H1 (cell line): Measurements from ENCODE around the gene TBX15. TPM values are rescaled to one million over a fixed set of nuclear protein-coding genes. Genes with fewer than 3 reads are reported as not detected.

Source experiments
- CTCF ChIA-PET: fragments of 300-600 bp; sonication (Branson Sonifier 250); formaldehyde crosslinking; loops from one replicate; lab custom pipeline; 2021; ENCODE audit not compliant: partially characterized antibody; lab: Charles Lee
- POLR2A ChIA-PET: fragments of 300-600 bp; sonication (Branson Sonifier 250); formaldehyde crosslinking; loops from one replicate; lab custom pipeline; 2021; ENCODE audit warnings: inconsistent platforms; ENCODE audit not compliant: partially characterized antibody; lab: Charles Lee
- DNase-seq, 2 experiments: peaks; one replicate each; pipeline versions ENCODE4 v3.0.0 to v3.0.0-alpha.2; 2010 to 2022; ENCODE audit warnings: low spot score in 2 of 2, low read depth in 1 of 2, mixed read lengths in 1 of 2
- FAIRE-seq: peaks from 2 replicates; lab custom pipeline; 2011; peaks lifted over from hg19 to GRCh38; lab: Jason Lieb, UNC
- H2AFZ ChIP-seq: 2 replicates; pipeline ENCODE4 v1.8.1; 2012; ENCODE audit warnings: low read length, inconsistent platforms
- H2AK5ac ChIP-seq: 2 replicates; pipeline ENCODE4 v1.6.1; 2013; ENCODE audit warnings: low read depth, low read length
- H2BK120ac ChIP-seq: replicated peaks from 2 replicates; pipeline ENCODE3; 2013; ENCODE audit warnings: low read depth, low read length, inconsistent platforms
- H2BK12ac ChIP-seq: 2 replicates; pipeline ENCODE4 v1.6.1; 2013; ENCODE audit warnings: low read depth, low read length
- H2BK15ac ChIP-seq: 2 replicates; pipeline ENCODE4 v1.6.1; 2013; ENCODE audit warnings: low read length
- H2BK20ac ChIP-seq: 2 replicates; pipeline ENCODE4 v1.6.1; 2013; ENCODE audit warnings: low read length
- H2BK5ac ChIP-seq: 2 replicates; pipeline ENCODE4 v1.6.1; 2013; ENCODE audit warnings: low read depth, low read length
- H3K14ac ChIP-seq: 2 replicates; pipeline ENCODE4 v1.6.1; 2013; ENCODE audit warnings: inconsistent platforms; ENCODE audit not compliant: insufficient read length
- H3K18ac ChIP-seq: 2 replicates; pipeline ENCODE4 v1.6.1; 2013; ENCODE audit warnings: low read length; ENCODE audit errors: extremely low read depth
- H3K23ac ChIP-seq: 2 replicates; pipeline ENCODE4 v1.6.1; 2013; ENCODE audit warnings: inconsistent platforms; ENCODE audit not compliant: insufficient read length
- H3K23me2 ChIP-seq: 2 replicates; pipeline ENCODE4 v1.6.1; 2013; ENCODE audit warnings: low read depth, low read length
- H3K27ac ChIP-seq: 2 replicates; pipeline ENCODE4 v1.6.1; 2011; ENCODE audit warnings: low read depth, low read length, inconsistent platforms
- H3K27me3 ChIP-seq, 4 experiments: replicated peaks in 1 of 4; 1 replicate in 1 of 4; 2 replicates in 3 of 4; pipeline versions ENCODE4 v1.6.1 to v1.8.1; 2011 to 2013; ENCODE audit warnings: low read length in 3 of 4, mild to moderate bottlenecking in 3 of 4, inconsistent platforms in 2 of 4, mixed read lengths in 2 of 4, moderate library complexity in 1 of 4; ENCODE audit not compliant: control insufficient read depth in 3 of 4, insufficient read depth in 3 of 4; ENCODE audit errors: extremely low read depth in 1 of 4
- H3K36me3 ChIP-seq, 4 experiments: 2 replicates each; pipeline versions ENCODE4 v1.6.1 to v1.8.1; 2011 to 2013; ENCODE audit warnings: mild to moderate bottlenecking in 4 of 4, low read length in 3 of 4, moderate library complexity in 2 of 4, control low read depth in 1 of 4, inconsistent platforms in 1 of 4; ENCODE audit not compliant: insufficient read depth in 4 of 4, control insufficient read depth in 2 of 4
- H3K4ac ChIP-seq: replicated peaks from 2 replicates; pipeline ENCODE3; 2013; ENCODE audit warnings: low read length, low read depth, mixed read lengths, inconsistent platforms; ENCODE audit not compliant: insufficient read length
- H3K4me1 ChIP-seq, 4 experiments: replicated peaks in 1 of 4; 1 replicate in 1 of 4; 2 replicates in 3 of 4; pipeline versions ENCODE4 v1.6.1 to v1.8.1; 2011 to 2013; ENCODE audit warnings: low read length in 3 of 4, inconsistent platforms in 2 of 4, mixed read lengths in 1 of 4; ENCODE audit not compliant: insufficient read depth in 4 of 4, control insufficient read depth in 3 of 4
- H3K4me2 ChIP-seq, 2 experiments: 2 replicates each; pipeline versions ENCODE4 v1.6.1 to v1.8.1; 2011 to 2013; ENCODE audit warnings: low read depth in 2 of 2, low read length in 2 of 2, control low read depth in 1 of 2, inconsistent platforms in 1 of 2, mild to moderate bottlenecking in 1 of 2; ENCODE audit not compliant: insufficient read depth in 1 of 2
- H3K4me3 ChIP-seq, 4 experiments: fragments of 200-600, 300-600 bp in 1 of 4; sonication (generic), shearing (Covaris generic), sonication (Bioruptor Twin) in 1 of 4; 2 replicates each; pipeline versions ENCODE4 v1.5.1 to v1.8.1; 2011 to 2016; ENCODE audit warnings: low read length in 4 of 4, low read depth in 3 of 4, control low read depth in 2 of 4, inconsistent platforms in 2 of 4, mild to moderate bottlenecking in 2 of 4, mixed read lengths in 1 of 4, moderate library complexity in 1 of 4; ENCODE audit not compliant: insufficient read depth in 2 of 4; ENCODE audit errors: extremely low read depth in 1 of 4
- H3K56ac ChIP-seq: replicated peaks from 2 replicates; pipeline ENCODE3; 2013; ENCODE audit warnings: low read depth, mild to moderate bottlenecking, mixed read lengths, low read length, inconsistent platforms; ENCODE audit not compliant: insufficient read length
- H3K79me1 ChIP-seq: 2 replicates; pipeline ENCODE4 v1.6.1; 2013; ENCODE audit warnings: low read depth, low read length, control low read depth
- H3K79me2 ChIP-seq, 2 experiments: 2 replicates each; pipeline versions ENCODE4 v1.6.1 to v1.8.1; 2012 to 2013; ENCODE audit warnings: low read length in 2 of 2, mild to moderate bottlenecking in 2 of 2, inconsistent platforms in 1 of 2; ENCODE audit not compliant: insufficient read depth in 2 of 2, control insufficient read depth in 1 of 2
- H3K9ac ChIP-seq, 4 experiments: replicated peaks in 1 of 4; 1 replicate in 1 of 4; 2 replicates in 3 of 4; pipeline versions ENCODE4 v1.6.1 to v1.8.1; 2011 to 2013; ENCODE audit warnings: low read depth in 3 of 4, low read length in 3 of 4, control low read depth in 2 of 4, mild to moderate bottlenecking in 2 of 4, moderate library complexity in 2 of 4, inconsistent platforms in 1 of 4; ENCODE audit errors: extremely low read depth in 1 of 4
- H3K9me3 ChIP-seq, 2 experiments: 2 replicates each; pipeline versions ENCODE4 v1.6.1 to v1.8.1; 2012 to 2013; ENCODE audit warnings: mild to moderate bottlenecking in 2 of 2, moderate library complexity in 2 of 2, control low read depth in 1 of 2, inconsistent platforms in 1 of 2, low read depth in 1 of 2, low read length in 1 of 2, mixed read lengths in 1 of 2; ENCODE audit not compliant: insufficient read depth in 2 of 2
- H4K20me1 ChIP-seq, 2 experiments: replicated peaks in 1 of 2; 2 replicates each; pipeline versions ENCODE3 to v1.8.1; 2011 to 2013; ENCODE audit warnings: inconsistent platforms in 2 of 2, low read length in 2 of 2, mild to moderate bottlenecking in 1 of 2; ENCODE audit not compliant: insufficient read depth in 2 of 2, control insufficient read depth in 1 of 2
- H4K5ac ChIP-seq: 2 replicates; pipeline ENCODE4 v1.6.1; 2013; ENCODE audit warnings: low read length, low read depth, mixed read lengths, inconsistent platforms; ENCODE audit not compliant: insufficient read length
- H4K8ac ChIP-seq: 2 replicates; pipeline ENCODE4 v1.8.0; 2013; ENCODE audit warnings: mild to moderate bottlenecking, moderate library complexity, low read length, inconsistent platforms; ENCODE audit not compliant: insufficient read depth; ENCODE audit errors: extremely low read depth
- H4K91ac ChIP-seq: replicated peaks from 2 replicates; pipeline ENCODE3; 2013; ENCODE audit warnings: low read length, mixed read lengths, inconsistent platforms; ENCODE audit not compliant: insufficient read length
- BACH1 ChIP-seq: IDR thresholded peaks from 2 replicates; pipeline ENCODE4 v1.6.1; 2012; ENCODE audit warnings: low read length, improper control_type of control experiment
- CTBP2 ChIP-seq: IDR thresholded peaks from 2 replicates; pipeline ENCODE4 v1.7.0; 2011; ENCODE audit warnings: borderline replicate concordance, mild to moderate bottlenecking, moderate library complexity, mixed read lengths, low read length; ENCODE audit not compliant: insufficient read depth, insufficient read length
- EZH2 ChIP-seq: fragments of 200-600 bp; sonication (generic); IDR thresholded peaks from 2 replicates; pipeline ENCODE4 v1.7.1; 2012; ENCODE audit warnings: low read depth, mild to moderate bottlenecking, moderate library complexity, low read length, inconsistent platforms; ENCODE audit not compliant: severe bottlenecking
- HDAC2 ChIP-seq, 2 experiments: fragments of 300-600 bp in 1 of 2; sonication (generic) in 1 of 2; IDR thresholded peaks; 2 replicates each; pipeline ENCODE4 v1.6.1; 2011 to 2012; ENCODE audit warnings: low read depth in 2 of 2, low read length in 2 of 2, mild to moderate bottlenecking in 2 of 2, moderate library complexity in 2 of 2, borderline replicate concordance in 1 of 2, inconsistent platforms in 1 of 2
- JUND ChIP-seq: IDR thresholded peaks from 2 replicates; pipeline ENCODE4 v1.6.1; 2011; ENCODE audit warnings: mild to moderate bottlenecking, improper control_type of control experiment, low read length
- NANOG ChIP-seq: IDR thresholded peaks from 2 replicates; pipeline ENCODE4 v1.6.1; 2011; ENCODE audit warnings: low read length, low read depth, mild to moderate bottlenecking, inconsistent platforms; ENCODE audit not compliant: insufficient read depth, poor library complexity, severe bottlenecking
- RAD21 ChIP-seq, 2 experiments: IDR thresholded peaks in 1 of 2; conservative IDR thresholded peaks in 1 of 2; 2 replicates each; pipeline ENCODE4 v1.6.1; 2011; ENCODE audit warnings: low read depth in 2 of 2, low read length in 2 of 2, improper control_type of control experiment in 1 of 2, inconsistent platforms in 1 of 2, mild to moderate bottlenecking in 1 of 2, moderate library complexity in 1 of 2
- SIRT6 ChIP-seq: IDR thresholded peaks from one replicate; pipeline ENCODE4 v1.7.1; 2012; ENCODE audit warnings: low read length, inconsistent platforms
- SUZ12 ChIP-seq: fragments of 200-600 bp; sonication (generic); IDR thresholded peaks from 2 replicates; pipeline ENCODE4 v1.6.1; 2012; ENCODE audit warnings: mild to moderate bottlenecking, inconsistent platforms, low read length, moderate library complexity, mixed read lengths
- WGBS, 2 experiments: shearing (Covaris generic) in 1 of 2; methylation state at CpG; one replicate each; pipeline versions ENCODE4 v1.1.6 to v1.1.7; 2013 to 2015; ENCODE audit warnings: low lambda C conversion rate in 2 of 2, mixed read lengths in 2 of 2, inconsistent platforms in 1 of 2, low coverage in 1 of 2, missing lambda C conversion rate in 1 of 2; ENCODE audit not compliant: insufficient replicate concordance in 2 of 2, insufficient coverage in 1 of 2, insufficient read length in 1 of 2; ENCODE audit errors: extremely low coverage in 1 of 2, missing lambda C conversion rate in 1 of 2; 5-methylcytosine and 5-hydroxymethylcytosine counted together
- polyA plus RNA-seq, 7 experiments: library from polyadenylated mRNA; depleted of rRNA in 3 of 7; stranded (reverse) in 5 of 7; unstranded in 2 of 7; fragments of >200 nt in 5 of 7; fragments of 200-250 nt in 2 of 7; gene quantifications; 1 replicate in 5 of 7; 2 replicates in 1 of 7; 4 replicates in 1 of 7; pipeline versions ENCODE4 v1.2.1 to v1.2.3, GENCODE V29; 2011 to 2013; ENCODE audit warnings: missing spikeins in 2 of 7, mixed read lengths in 2 of 7
- total RNA-seq: library from RNA; stranded (reverse); fragmentation: NEBNext Ultra II Directional; extraction: Animal tissue kit (Norgen Biotek cat#: 25700); gene quantifications from 2 replicates; pipeline ENCODE4 v1.2.1, GENCODE V29; 2021
- TF ChIP-seq, protein P1 (sequence below), 3 experiments: IDR thresholded peaks; 1 replicate in 2 of 3; 2 replicates in 1 of 3; pipeline versions ENCODE4 v1.5.1 to v1.6.1; 2011; ENCODE audit warnings: low read length in 3 of 3, mild to moderate bottlenecking in 3 of 3, inconsistent platforms in 2 of 3, low read depth in 1 of 3, moderate library complexity in 1 of 3; ENCODE audit not compliant: insufficient read depth in 1 of 3; ENCODE audit errors: control extremely low read depth in 1 of 3

The TBX15 gene
- total and polyA plus RNA-seq, 2 of the 8 experiments (the other 6 are each of a cell fraction or from before 2014, with no cell fraction given), result 0.14 to 0.24 TPM

DNA sequence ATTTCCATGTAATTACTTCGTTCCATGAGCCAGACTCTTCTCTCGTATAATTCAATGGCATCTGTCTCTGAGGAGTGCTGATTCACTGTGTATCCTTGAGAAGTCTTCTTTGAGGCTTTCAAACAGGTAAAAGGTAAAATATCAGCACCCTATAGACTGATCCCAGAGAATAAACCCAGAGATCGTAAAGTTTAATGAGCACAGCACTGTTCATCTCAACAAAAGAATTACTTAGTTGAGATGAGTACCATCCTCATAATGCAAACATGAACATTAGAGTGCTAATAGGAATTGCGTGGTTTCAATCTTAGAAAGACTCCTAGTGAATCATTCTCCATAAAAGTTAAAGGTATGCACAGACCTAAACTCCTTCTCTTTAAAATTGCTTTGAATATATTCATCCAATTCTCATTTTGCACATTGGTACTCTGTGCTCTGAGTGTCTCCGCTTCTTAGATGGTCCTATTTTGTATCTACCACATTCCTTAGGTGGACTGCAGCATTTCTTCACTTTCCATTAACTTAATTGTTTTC, 97.2 kb downstream of the TBX15 start:
- no peak overlapping the region for H3K4me3 ChIP-seq
- no peaks in the 10 kb centered on the region for H3K27me3 ChIP-seq
- H4K20me1 ChIP-seq, result no peaks in the 10 kb centered on the region
- 93% methylated on average over 5 of the region's 5 CpGs; no CpG with 5 or more reads in 1 of the 2 experiments for WGBS, 2 experiments
- no peak overlapping the region for H4K5ac ChIP-seq
- no peak overlapping the region for H3K23ac ChIP-seq
- DNase-seq (no peak), FAIRE-seq (no peak)
- no peak overlapping the region for H2BK15ac ChIP-seq
- no peak overlapping the region for H2BK20ac ChIP-seq
- no peaks in the 10 kb centered on the region for H3K9me3 ChIP-seq
- H2BK120ac ChIP-seq, result no peak overlapping the region
- no peaks in the 10 kb centered on the region for H3K23me2 ChIP-seq
- no peaks in the 10 kb centered on the region for H3K79me1 ChIP-seq
- no peaks in the 10 kb centered on the region for H3K36me3 ChIP-seq
- H3K4me1 ChIP-seq, result no peaks in the 10 kb centered on the region
- ChIA-PET POLR2A (no interaction called here), CTCF (no interaction called here)
- H3K79me2 ChIP-seq, result no peaks in the 10 kb centered on the region
- H2AFZ ChIP-seq, result no peak overlapping the region
- no peak overlapping the region for H3K9ac ChIP-seq
- no peak overlapping the region for H3K4me2 ChIP-seq
- H3K27ac ChIP-seq, result no peak overlapping the region
- H2AK5ac ChIP-seq, result no peak overlapping the region
- no peak overlapping the region for H3K56ac ChIP-seq
- H2BK12ac ChIP-seq, result no peak overlapping the region
- no peak overlapping the region for H3K14ac ChIP-seq
- H2BK5ac ChIP-seq, result no peak overlapping the region
- no peak overlapping the region for H3K18ac ChIP-seq
- no peak overlapping the region for H4K8ac ChIP-seq
- H4K91ac ChIP-seq, result no peak overlapping the region
- H3K4ac ChIP-seq, result no peak overlapping the region
- TF ChIP-seq SIRT6 (no peak), BACH1 (no peak), RAD21 (IDR thresholded peaks at IDR 0.05 in 1 of 2, conservative IDR thresholded peaks at IDR 0.05 in 1 of 2; ENCODE audit: low read depth in 2 of 2, low read length in 2 of 2) (no peak), SUZ12 (no peak), CTBP2 (no peak), EZH2 (no peak), NANOG (no peak), HDAC2 (IDR thresholded peaks at IDR 0.05; ENCODE audit: borderline replicate concordance in 1 of 2, low read depth in 2 of 2, low read length in 2 of 2) (no peak), JUND (no peak)
- TF ChIP-seq, protein P1, sequence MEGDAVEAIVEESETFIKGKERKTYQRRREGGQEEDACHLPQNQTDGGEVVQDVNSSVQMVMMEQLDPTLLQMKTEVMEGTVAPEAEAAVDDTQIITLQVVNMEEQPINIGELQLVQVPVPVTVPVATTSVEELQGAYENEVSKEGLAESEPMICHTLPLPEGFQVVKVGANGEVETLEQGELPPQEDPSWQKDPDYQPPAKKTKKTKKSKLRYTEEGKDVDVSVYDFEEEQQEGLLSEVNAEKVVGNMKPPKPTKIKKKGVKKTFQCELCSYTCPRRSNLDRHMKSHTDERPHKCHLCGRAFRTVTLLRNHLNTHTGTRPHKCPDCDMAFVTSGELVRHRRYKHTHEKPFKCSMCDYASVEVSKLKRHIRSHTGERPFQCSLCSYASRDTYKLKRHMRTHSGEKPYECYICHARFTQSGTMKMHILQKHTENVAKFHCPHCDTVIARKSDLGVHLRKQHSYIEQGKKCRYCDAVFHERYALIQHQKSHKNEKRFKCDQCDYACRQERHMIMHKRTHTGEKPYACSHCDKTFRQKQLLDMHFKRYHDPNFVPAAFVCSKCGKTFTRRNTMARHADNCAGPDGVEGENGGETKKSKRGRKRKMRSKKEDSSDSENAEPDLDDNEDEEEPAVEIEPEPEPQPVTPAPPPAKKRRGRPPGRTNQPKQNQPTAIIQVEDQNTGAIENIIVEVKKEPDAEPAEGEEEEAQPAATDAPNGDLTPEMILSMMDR (IDR thresholded peaks at IDR 0.05; ENCODE audit: control extremely low read depth in 1 of 3, insufficient read depth in 1 of 3, low read depth in 1 of 3, low read length in 3 of 3), result no peak
